HG02763 (cell line): ENCODE data around the gene PITPNC1.
"Not testable (repeated sequence)": the region's sequence is repeated elsewhere in the genome, so short reads cannot be mapped to it uniquely, and the experiment has no call there.

ENCODE experiments used
- ATAC-seq: cut with Tn5 transposase; IDR thresholded peaks from one replicate; pipeline ENCODE4 v1.9.1; 2021; ENCODE audit warnings: mild to moderate bottlenecking, moderate library complexity; ENCODE audit not compliant: unreplicated experiment

Gene PITPNC1

GRCh38 chr17:67637901-67638641 lies 261.0 kb downstream of the PITPNC1 start:
- ATAC-seq, result no peak

- ATAC-seq, result no peak
These were observed 261.8 kb downstream of the PITPNC1 start for GRCh38 chr17:67638871-67639270.

GRCh38 chr17:67639555-67639954 lies 262.5 kb downstream of the PITPNC1 start:
- ATAC-seq, result no peak

- ATAC-seq, result no peak
These were observed 262.9 kb downstream of the PITPNC1 start for GRCh38 chr17:67639979-67640378.

GRCh38 chr17:67642488-67642887 lies 265.4 kb downstream of the PITPNC1 start:
- ATAC-seq, result no peak

- ATAC-seq, result no peak
These were observed 267.0 kb downstream of the PITPNC1 start for GRCh38 chr17:67644061-67644460.

GRCh38 chr17:67645195-67645594 lies 268.1 kb downstream of the PITPNC1 start:
- ATAC-seq, result not testable (repeated sequence)

GRCh38 chr17:67646472-67646871 lies 269.4 kb downstream of the PITPNC1 start:
- ATAC-seq, result no peak

GRCh38 chr17:67647482-67647881 lies 270.4 kb downstream of the PITPNC1 start:
- no peak for ATAC-seq

- ATAC-seq, result no peak
These were observed 271.2 kb downstream of the PITPNC1 start for GRCh38 chr17:67648032-67648905.

- ATAC-seq, result not testable (repeated sequence)
These were observed 271.8 kb downstream of the PITPNC1 start for GRCh38 chr17:67648906-67649295.

- ATAC-seq, result no peak
These were observed 272.8 kb downstream of the PITPNC1 start for GRCh38 chr17:67649891-67650290.

GRCh38 chr17:67651218-67651579 lies 274.1 kb downstream of the PITPNC1 start:
- ATAC-seq, result not testable (repeated sequence)

- ATAC-seq, result no peak
These were observed 275.4 kb downstream of the PITPNC1 start for GRCh38 chr17:67652433-67652832.

- ATAC-seq, result no peak
These were observed 278.5 kb downstream of the PITPNC1 start for GRCh38 chr17:67655478-67656148.

GRCh38 chr17:67656494-67657203 lies 279.6 kb downstream of the PITPNC1 start:
- no peak for ATAC-seq

- ATAC-seq, result no peak
These were observed 280.5 kb downstream of the PITPNC1 start for GRCh38 chr17:67657596-67657995.

GRCh38 chr17:67658265-67658664 lies 281.2 kb downstream of the PITPNC1 start:
- no peak for ATAC-seq

- no peak for ATAC-seq
These were observed 281.9 kb downstream of the PITPNC1 start for GRCh38 chr17:67659028-67659427.

GRCh38 chr17:67662712-67663111 lies 285.6 kb downstream of the PITPNC1 start:
- no peak for ATAC-seq

GRCh38 chr17:67663457-67663856 lies 286.4 kb downstream of the PITPNC1 start:
- no peak for ATAC-seq
